Measurements from ENCODE around the gene SMIM44.
"Not testable (repeated sequence)": the region's sequence is repeated elsewhere in the genome, so short reads cannot be mapped to it uniquely, and the experiment has no call there.

Gene SMIM44

GRCh38 chr19:3457528-3458228, 25.6 kb downstream of the SMIM44 start:
- H3K4me3 ChIP-seq (ENCODE audit: control insufficient read depth, low read depth, low read length), result no peak overlapping the region
- no peak for TF ChIP-seq CTCF (IDR thresholded peaks at IDR 0.05; ENCODE audit: control insufficient read depth, insufficient read depth, low read depth, low read length, missing control alignments)
- DNase-seq (ENCODE audit: low read depth), result no peak

- TF ChIP-seq CTCF (IDR thresholded peaks at IDR 0.05; ENCODE audit: control insufficient read depth, insufficient read depth, low read depth, low read length, missing control alignments), result no peak
- no peak overlapping the region for H3K4me3 ChIP-seq (ENCODE audit: control insufficient read depth, low read depth, low read length)
- DNase-seq (ENCODE audit: low read depth), result no peak
These were observed 26.2 kb downstream of the SMIM44 start for GRCh38 chr19:3456925-3457527.

- DNase-seq (ENCODE audit: low read depth), result no peak
- TF ChIP-seq CTCF (IDR thresholded peaks at IDR 0.05; ENCODE audit: control insufficient read depth, insufficient read depth, low read depth, low read length, missing control alignments), result no peak
- H3K4me3 ChIP-seq (ENCODE audit: control insufficient read depth, low read depth, low read length), result no peak overlapping the region
These were observed 27.2 kb downstream of the SMIM44 start for GRCh38 chr19:3455960-3456601.

GRCh38 chr19:3455393-3455955, 27.8 kb downstream of the SMIM44 start:
- no peak for TF ChIP-seq CTCF (IDR thresholded peaks at IDR 0.05; ENCODE audit: control insufficient read depth, insufficient read depth, low read depth, low read length, missing control alignments)
- H3K4me3 ChIP-seq (ENCODE audit: control insufficient read depth, low read depth, low read length), result no peak overlapping the region
- DNase-seq (ENCODE audit: low read depth), result no peak

- no peak for TF ChIP-seq CTCF (IDR thresholded peaks at IDR 0.05; ENCODE audit: control insufficient read depth, insufficient read depth, low read depth, low read length, missing control alignments)
- H3K4me3 ChIP-seq (ENCODE audit: control insufficient read depth, low read depth, low read length), result no peak overlapping the region
- no peak for DNase-seq (ENCODE audit: low read depth)
These were observed 28.4 kb downstream of the SMIM44 start for GRCh38 chr19:3454656-3455392.

GRCh38 chr19:3453840-3454239, 29.4 kb downstream of the SMIM44 start:
- no peak overlapping the region for H3K4me3 ChIP-seq (ENCODE audit: control insufficient read depth, low read depth, low read length)
- no peak for DNase-seq (ENCODE audit: low read depth)
- TF ChIP-seq CTCF (IDR thresholded peaks at IDR 0.05; ENCODE audit: control insufficient read depth, insufficient read depth, low read depth, low read length, missing control alignments), result no peak

GRCh38 chr19:3452942-3453214, 30.4 kb downstream of the SMIM44 start:
- DNase-seq (ENCODE audit: low read depth); H3K4me3 ChIP-seq (ENCODE audit: control insufficient read depth, low read depth, low read length): not testable (repeated sequence)

Data from AG09309 (cell line).